BE2C (cell line): ENCODE measurements around the gene EFCAB12.

Experiments used
- DNase-seq: peaks from one replicate; pipeline ENCODE4 v3.0.0-alpha.2; 2020
- H3K27me3 ChIP-seq: fragments of 250-450 bp; sonication (Bioruptor Pico); 2 replicates; pipeline ENCODE4 v1.5.1; 2020; ENCODE audit warnings: mild to moderate bottlenecking
- H3K36me3 ChIP-seq: fragments of 250-450 bp; sonication (Bioruptor Pico); 2 replicates; pipeline ENCODE4 v1.5.1; 2020; ENCODE audit warnings: mild to moderate bottlenecking
- H3K4me1 ChIP-seq: fragments of 250-450 bp; sonication (Bioruptor Pico); 2 replicates; pipeline ENCODE4 v1.5.1; 2020
- H3K4me3 ChIP-seq: 2 replicates; pipeline ENCODE4 v1.5.1; 2011; ENCODE audit warnings: low read depth, low read length
- H3K9me3 ChIP-seq: fragments of 250-450 bp; sonication (Bioruptor Pico); 2 replicates; pipeline ENCODE4 v1.5.1; 2020
- CTCF ChIP-seq: IDR thresholded peaks from 2 replicates; pipeline ENCODE4 v1.5.1; 2012; ENCODE audit warnings: mild to moderate bottlenecking, low read depth, low read length

Gene EFCAB12

GRCh38 chr3:129421988-129422745 is 6.3 kb downstream of the EFCAB12 start:
- TF ChIP-seq CTCF: 0 out of 2 replicates have a peak, but pooled peaks have one; percentile 14
- H3K4me3 ChIP-seq: no peak overlapping the region
- no peak for DNase-seq
- H3K36me3 ChIP-seq: no peaks in the 10 kb centered on the region
- H3K4me1 ChIP-seq: no peaks in the 10 kb centered on the region
- H3K27me3 ChIP-seq: no peaks in the 10 kb centered on the region
- H3K9me3 ChIP-seq: no peaks in the 10 kb centered on the region

- TF ChIP-seq CTCF: no peak
- Histone ChIP-seq H3K4me1 (no peaks in the 10 kb centered on the region), H3K36me3 (no peaks in the 10 kb centered on the region), H3K27me3 (no peaks in the 10 kb centered on the region), H3K9me3 (no peaks in the 10 kb centered on the region), H3K4me3 (no peak overlapping the region)
- no peak for DNase-seq
Observed at GRCh38 chr3:129421236-129421883, 7.1 kb downstream of the EFCAB12 start.

- H3K36me3 ChIP-seq: no peaks in the 10 kb centered on the region
- no peaks in the 10 kb centered on the region for H3K27me3 ChIP-seq
- no peaks in the 10 kb centered on the region for H3K4me1 ChIP-seq
- H3K4me3 ChIP-seq: no peak overlapping the region
- TF ChIP-seq CTCF: no peak
- DNase-seq: no peak
- no peaks in the 10 kb centered on the region for H3K9me3 ChIP-seq
Observed at GRCh38 chr3:129419476-129419875, 9.0 kb downstream of the EFCAB12 start.

- DNase-seq: no peak
- Histone ChIP-seq H3K27me3 (no peaks in the 10 kb centered on the region), H3K4me1 (no peaks in the 10 kb centered on the region), H3K36me3 (no peaks in the 10 kb centered on the region), H3K9me3 (no peaks in the 10 kb centered on the region), H3K4me3 (no peak overlapping the region)
- TF ChIP-seq CTCF: no peak
Observed at GRCh38 chr3:129418041-129418973, 10.1 kb downstream of the EFCAB12 start.

GRCh38 chr3:129417326-129417725 is 11.1 kb downstream of the EFCAB12 start:
- H3K36me3 ChIP-seq: no peaks in the 10 kb centered on the region
- no peak overlapping the region for H3K4me3 ChIP-seq
- TF ChIP-seq CTCF: no peak
- no peaks in the 10 kb centered on the region for H3K27me3 ChIP-seq
- DNase-seq: no peak
- no peaks in the 10 kb centered on the region for H3K4me1 ChIP-seq
- H3K9me3 ChIP-seq: no peaks in the 10 kb centered on the region
